ENCODE results near the gene P2RY13. TPM values are rescaled to one million over a fixed set of nuclear protein-coding genes. Genes with fewer than 3 reads are reported as not detected.

P2RY13 gene
- total RNA-seq, 1 experiment from 2014 or later: not detected

DNA sequence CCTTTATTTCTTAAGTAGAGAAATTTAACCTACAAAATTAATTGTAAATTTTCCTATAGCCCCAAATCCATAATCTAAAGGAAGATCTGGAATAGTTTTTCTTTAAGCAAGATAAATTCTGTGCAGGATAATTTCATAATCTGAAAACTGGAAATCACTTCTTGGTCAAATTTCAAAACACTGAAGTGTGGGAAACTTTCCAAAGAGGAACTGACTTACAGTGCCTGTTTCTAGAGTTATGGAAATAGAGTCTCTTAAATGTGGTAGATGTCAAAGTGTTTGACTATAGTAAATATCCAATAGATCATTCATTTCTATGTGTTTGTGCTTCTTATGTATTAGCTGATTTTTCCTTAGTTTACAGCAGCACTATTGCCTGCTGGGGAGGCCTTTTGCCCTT lies 1.6 kb upstream of the P2RY13 start:
- CTCF ChIA-PET: no interaction called here
- Mint-ChIP-seq H3K27ac (no peak overlapping the region), H3K4me3 (no peak overlapping the region), H3K36me3 (no peaks in the 10 kb centered on the region), H3K4me1 (peaks cover 8% of the 10 kb centered on the region), H3K9me3 (no peaks in the 10 kb centered on the region), H3K27me3 (ENCODE audit: low read depth) (no peaks in the 10 kb centered on the region)
- POLR2A ChIA-PET: no interaction called here
- ATAC-seq: no peak
- TF ChIP-seq SMAD4 (CRISPR knock-in tag; IDR thresholded peaks at IDR 0.05) (no peak), ZNF416 (CRISPR knock-in tag; IDR thresholded peaks at IDR 0.05) (no peak), IRF2 (CRISPR knock-in tag; IDR thresholded peaks at IDR 0.05; ENCODE audit: borderline replicate concordance, low read depth) (no peak), ZNF263 (CRISPR knock-in tag; IDR thresholded peaks at IDR 0.05; ENCODE audit: low read depth) (no peak), SOX15 (CRISPR knock-in tag; IDR thresholded peaks at IDR 0.05) (no peak), GTF2I (CRISPR knock-in tag; conservative IDR thresholded peaks at IDR 0.05) (no peak), NR2C2 (CRISPR knock-in tag; IDR thresholded peaks at IDR 0.05) (no peak), TEAD1 (CRISPR knock-in tag; IDR thresholded peaks at IDR 0.05) (no peak), TP53 (CRISPR knock-in tag; IDR thresholded peaks at IDR 0.05) (no peak)
- TF ChIP-seq, protein P1, sequence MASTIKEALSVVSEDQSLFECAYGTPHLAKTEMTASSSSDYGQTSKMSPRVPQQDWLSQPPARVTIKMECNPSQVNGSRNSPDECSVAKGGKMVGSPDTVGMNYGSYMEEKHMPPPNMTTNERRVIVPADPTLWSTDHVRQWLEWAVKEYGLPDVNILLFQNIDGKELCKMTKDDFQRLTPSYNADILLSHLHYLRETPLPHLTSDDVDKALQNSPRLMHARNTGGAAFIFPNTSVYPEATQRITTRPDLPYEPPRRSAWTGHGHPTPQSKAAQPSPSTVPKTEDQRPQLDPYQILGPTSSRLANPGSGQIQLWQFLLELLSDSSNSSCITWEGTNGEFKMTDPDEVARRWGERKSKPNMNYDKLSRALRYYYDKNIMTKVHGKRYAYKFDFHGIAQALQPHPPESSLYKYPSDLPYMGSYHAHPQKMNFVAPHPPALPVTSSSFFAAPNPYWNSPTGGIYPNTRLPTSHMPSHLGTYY (CRISPR knock-in tag; IDR thresholded peaks at IDR 0.05): no peak
- TF ChIP-seq, protein P2, sequence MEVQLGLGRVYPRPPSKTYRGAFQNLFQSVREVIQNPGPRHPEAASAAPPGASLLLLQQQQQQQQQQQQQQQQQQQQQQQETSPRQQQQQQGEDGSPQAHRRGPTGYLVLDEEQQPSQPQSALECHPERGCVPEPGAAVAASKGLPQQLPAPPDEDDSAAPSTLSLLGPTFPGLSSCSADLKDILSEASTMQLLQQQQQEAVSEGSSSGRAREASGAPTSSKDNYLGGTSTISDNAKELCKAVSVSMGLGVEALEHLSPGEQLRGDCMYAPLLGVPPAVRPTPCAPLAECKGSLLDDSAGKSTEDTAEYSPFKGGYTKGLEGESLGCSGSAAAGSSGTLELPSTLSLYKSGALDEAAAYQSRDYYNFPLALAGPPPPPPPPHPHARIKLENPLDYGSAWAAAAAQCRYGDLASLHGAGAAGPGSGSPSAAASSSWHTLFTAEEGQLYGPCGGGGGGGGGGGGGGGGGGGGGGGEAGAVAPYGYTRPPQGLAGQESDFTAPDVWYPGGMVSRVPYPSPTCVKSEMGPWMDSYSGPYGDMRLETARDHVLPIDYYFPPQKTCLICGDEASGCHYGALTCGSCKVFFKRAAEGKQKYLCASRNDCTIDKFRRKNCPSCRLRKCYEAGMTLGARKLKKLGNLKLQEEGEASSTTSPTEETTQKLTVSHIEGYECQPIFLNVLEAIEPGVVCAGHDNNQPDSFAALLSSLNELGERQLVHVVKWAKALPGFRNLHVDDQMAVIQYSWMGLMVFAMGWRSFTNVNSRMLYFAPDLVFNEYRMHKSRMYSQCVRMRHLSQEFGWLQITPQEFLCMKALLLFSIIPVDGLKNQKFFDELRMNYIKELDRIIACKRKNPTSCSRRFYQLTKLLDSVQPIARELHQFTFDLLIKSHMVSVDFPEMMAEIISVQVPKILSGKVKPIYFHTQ (CRISPR knock-in tag; IDR thresholded peaks at IDR 0.05): no peak
- TF ChIP-seq, protein P3, sequence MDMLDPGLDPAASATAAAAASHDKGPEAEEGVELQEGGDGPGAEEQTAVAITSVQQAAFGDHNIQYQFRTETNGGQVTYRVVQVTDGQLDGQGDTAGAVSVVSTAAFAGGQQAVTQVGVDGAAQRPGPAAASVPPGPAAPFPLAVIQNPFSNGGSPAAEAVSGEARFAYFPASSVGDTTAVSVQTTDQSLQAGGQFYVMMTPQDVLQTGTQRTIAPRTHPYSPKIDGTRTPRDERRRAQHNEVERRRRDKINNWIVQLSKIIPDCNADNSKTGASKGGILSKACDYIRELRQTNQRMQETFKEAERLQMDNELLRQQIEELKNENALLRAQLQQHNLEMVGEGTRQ (CRISPR knock-in tag; IDR thresholded peaks at IDR 0.05): no peak
- TF ChIP-seq, protein P4, sequence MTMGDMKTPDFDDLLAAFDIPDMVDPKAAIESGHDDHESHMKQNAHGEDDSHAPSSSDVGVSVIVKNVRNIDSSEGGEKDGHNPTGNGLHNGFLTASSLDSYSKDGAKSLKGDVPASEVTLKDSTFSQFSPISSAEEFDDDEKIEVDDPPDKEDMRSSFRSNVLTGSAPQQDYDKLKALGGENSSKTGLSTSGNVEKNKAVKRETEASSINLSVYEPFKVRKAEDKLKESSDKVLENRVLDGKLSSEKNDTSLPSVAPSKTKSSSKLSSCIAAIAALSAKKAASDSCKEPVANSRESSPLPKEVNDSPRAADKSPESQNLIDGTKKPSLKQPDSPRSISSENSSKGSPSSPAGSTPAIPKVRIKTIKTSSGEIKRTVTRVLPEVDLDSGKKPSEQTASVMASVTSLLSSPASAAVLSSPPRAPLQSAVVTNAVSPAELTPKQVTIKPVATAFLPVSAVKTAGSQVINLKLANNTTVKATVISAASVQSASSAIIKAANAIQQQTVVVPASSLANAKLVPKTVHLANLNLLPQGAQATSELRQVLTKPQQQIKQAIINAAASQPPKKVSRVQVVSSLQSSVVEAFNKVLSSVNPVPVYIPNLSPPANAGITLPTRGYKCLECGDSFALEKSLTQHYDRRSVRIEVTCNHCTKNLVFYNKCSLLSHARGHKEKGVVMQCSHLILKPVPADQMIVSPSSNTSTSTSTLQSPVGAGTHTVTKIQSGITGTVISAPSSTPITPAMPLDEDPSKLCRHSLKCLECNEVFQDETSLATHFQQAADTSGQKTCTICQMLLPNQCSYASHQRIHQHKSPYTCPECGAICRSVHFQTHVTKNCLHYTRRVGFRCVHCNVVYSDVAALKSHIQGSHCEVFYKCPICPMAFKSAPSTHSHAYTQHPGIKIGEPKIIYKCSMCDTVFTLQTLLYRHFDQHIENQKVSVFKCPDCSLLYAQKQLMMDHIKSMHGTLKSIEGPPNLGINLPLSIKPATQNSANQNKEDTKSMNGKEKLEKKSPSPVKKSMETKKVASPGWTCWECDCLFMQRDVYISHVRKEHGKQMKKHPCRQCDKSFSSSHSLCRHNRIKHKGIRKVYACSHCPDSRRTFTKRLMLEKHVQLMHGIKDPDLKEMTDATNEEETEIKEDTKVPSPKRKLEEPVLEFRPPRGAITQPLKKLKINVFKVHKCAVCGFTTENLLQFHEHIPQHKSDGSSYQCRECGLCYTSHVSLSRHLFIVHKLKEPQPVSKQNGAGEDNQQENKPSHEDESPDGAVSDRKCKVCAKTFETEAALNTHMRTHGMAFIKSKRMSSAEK (CRISPR knock-in tag; IDR thresholded peaks at IDR 0.05; ENCODE audit: borderline replicate concordance): no peak
- TF ChIP-seq, protein P5, sequence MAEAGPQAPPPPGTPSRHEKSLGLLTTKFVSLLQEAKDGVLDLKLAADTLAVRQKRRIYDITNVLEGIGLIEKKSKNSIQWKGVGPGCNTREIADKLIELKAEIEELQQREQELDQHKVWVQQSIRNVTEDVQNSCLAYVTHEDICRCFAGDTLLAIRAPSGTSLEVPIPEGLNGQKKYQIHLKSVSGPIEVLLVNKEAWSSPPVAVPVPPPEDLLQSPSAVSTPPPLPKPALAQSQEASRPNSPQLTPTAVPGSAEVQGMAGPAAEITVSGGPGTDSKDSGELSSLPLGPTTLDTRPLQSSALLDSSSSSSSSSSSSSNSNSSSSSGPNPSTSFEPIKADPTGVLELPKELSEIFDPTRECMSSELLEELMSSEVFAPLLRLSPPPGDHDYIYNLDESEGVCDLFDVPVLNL (CRISPR knock-in tag; IDR thresholded peaks at IDR 0.05; ENCODE audit: borderline replicate concordance, low read depth): no peak
- TF ChIP-seq, protein P6, sequence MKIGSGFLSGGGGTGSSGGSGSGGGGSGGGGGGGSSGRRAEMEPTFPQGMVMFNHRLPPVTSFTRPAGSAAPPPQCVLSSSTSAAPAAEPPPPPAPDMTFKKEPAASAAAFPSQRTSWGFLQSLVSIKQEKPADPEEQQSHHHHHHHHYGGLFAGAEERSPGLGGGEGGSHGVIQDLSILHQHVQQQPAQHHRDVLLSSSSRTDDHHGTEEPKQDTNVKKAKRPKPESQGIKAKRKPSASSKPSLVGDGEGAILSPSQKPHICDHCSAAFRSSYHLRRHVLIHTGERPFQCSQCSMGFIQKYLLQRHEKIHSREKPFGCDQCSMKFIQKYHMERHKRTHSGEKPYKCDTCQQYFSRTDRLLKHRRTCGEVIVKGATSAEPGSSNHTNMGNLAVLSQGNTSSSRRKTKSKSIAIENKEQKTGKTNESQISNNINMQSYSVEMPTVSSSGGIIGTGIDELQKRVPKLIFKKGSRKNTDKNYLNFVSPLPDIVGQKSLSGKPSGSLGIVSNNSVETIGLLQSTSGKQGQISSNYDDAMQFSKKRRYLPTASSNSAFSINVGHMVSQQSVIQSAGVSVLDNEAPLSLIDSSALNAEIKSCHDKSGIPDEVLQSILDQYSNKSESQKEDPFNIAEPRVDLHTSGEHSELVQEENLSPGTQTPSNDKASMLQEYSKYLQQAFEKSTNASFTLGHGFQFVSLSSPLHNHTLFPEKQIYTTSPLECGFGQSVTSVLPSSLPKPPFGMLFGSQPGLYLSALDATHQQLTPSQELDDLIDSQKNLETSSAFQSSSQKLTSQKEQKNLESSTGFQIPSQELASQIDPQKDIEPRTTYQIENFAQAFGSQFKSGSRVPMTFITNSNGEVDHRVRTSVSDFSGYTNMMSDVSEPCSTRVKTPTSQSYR (CRISPR knock-in tag; IDR thresholded peaks at IDR 0.05): no peak
- TF ChIP-seq, protein P7, sequence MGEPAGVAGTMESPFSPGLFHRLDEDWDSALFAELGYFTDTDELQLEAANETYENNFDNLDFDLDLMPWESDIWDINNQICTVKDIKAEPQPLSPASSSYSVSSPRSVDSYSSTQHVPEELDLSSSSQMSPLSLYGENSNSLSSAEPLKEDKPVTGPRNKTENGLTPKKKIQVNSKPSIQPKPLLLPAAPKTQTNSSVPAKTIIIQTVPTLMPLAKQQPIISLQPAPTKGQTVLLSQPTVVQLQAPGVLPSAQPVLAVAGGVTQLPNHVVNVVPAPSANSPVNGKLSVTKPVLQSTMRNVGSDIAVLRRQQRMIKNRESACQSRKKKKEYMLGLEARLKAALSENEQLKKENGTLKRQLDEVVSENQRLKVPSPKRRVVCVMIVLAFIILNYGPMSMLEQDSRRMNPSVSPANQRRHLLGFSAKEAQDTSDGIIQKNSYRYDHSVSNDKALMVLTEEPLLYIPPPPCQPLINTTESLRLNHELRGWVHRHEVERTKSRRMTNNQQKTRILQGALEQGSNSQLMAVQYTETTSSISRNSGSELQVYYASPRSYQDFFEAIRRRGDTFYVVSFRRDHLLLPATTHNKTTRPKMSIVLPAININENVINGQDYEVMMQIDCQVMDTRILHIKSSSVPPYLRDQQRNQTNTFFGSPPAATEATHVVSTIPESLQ (CRISPR knock-in tag; IDR thresholded peaks at IDR 0.05): no peak
- DNase-seq (ENCODE audit: low spot score): no peak
